Measurements from ENCODE around the gene FGF12. TPM values are rescaled to one million over a fixed set of nuclear protein-coding genes. Genes with fewer than 3 reads are reported as not detected.

Gene FGF12
- polyA plus RNA-seq, 2 of the 4 experiments (the other 2 are of a cell fraction) = 0.63 to 1.1 TPM

GRCh38 chr3:192279664-192280063 is 447.7 kb downstream of the FGF12 start:
- no peak overlapping the region for H3K4me2 ChIP-seq
- DNase-seq (ENCODE audit: low read depth in 1 of 2, low spot score in 1 of 2) = no peak
- H3K4me3 ChIP-seq = no peak overlapping the region
- FAIRE-seq = no peak
- 0% methylated on average over 1 of the region's 1 CpG for WGBS (ENCODE audit: missing lambda C conversion rate)
- no peak overlapping the region for H3K27ac ChIP-seq
- no peaks in the 10 kb centered on the region for H3K4me1 ChIP-seq
- CTCF ChIA-PET = interaction anchor here (0.9 kb wide), 1 partner anchor 9 kb away, joined by 3 read pairs; no protein-coding TSS in a partner anchor
- TF ChIP-seq RNF2 (IDR thresholded peaks at IDR 0.05; ENCODE audit: borderline replicate concordance, low read depth) (no peak), CTCF (IDR thresholded peaks at IDR 0.05) (no peak), REST (IDR thresholded peaks at IDR 0.05) (no peak), PBX3 (IDR thresholded peaks at IDR 0.05) (no peak), GATA3 (IDR thresholded peaks at IDR 0.05; ENCODE audit: borderline replicate concordance) (no peak), HOXB5 (CRISPR knock-in tag; IDR thresholded peaks at IDR 0.05) (no peak), HOXA7 (CRISPR knock-in tag; IDR thresholded peaks at IDR 0.05) (no peak), E2F6 (IDR thresholded peaks at IDR 0.05; ENCODE audit: borderline replicate concordance, low read depth) (no peak), NR3C1 (IDR thresholded peaks at IDR 0.05) (no peak), ELK1 (IDR thresholded peaks at IDR 0.05; ENCODE audit: low read depth, low read length) (no peak), FOSL2 (IDR thresholded peaks at IDR 0.05) (no peak), FOSL2 (CRISPR knock-in tag; IDR thresholded peaks at IDR 0.05) (no peak), NFE2L2 (conservative IDR thresholded peaks at IDR 0.05; ENCODE audit: low read length) (no peak), HES2 (IDR thresholded peaks at IDR 0.05) (no peak), EHMT2 (IDR thresholded peaks at IDR 0.05; ENCODE audit: low read depth) (no peak)
- no peak for ATAC-seq
- POLR2A ChIA-PET = no interaction called here
- H3K9me3 ChIP-seq = no peaks in the 10 kb centered on the region

- FAIRE-seq = no peak
- no peak for TF ChIP-seq NPAS2 (CRISPR knock-in tag; IDR thresholded peaks at IDR 0.05; ENCODE audit: borderline replicate concordance)
- TF ChIP-seq HOXB5 (CRISPR knock-in tag; IDR thresholded peaks at IDR 0.05) = no peak
- TF ChIP-seq ZFP36 (IDR thresholded peaks at IDR 0.05; ENCODE audit: borderline replicate concordance, partially characterized antibody) = no peak
- no peak for TF ChIP-seq FOXS1 (CRISPR knock-in tag; IDR thresholded peaks at IDR 0.05)
- no peak for TF ChIP-seq HDAC2 (IDR thresholded peaks at IDR 0.05)
- no peak for TF ChIP-seq MAZ (IDR thresholded peaks at IDR 0.05; ENCODE audit: borderline replicate concordance, low read depth, low read length)
- TF ChIP-seq CEBPB (IDR thresholded peaks at IDR 0.05) = no peak
- ATAC-seq = no peak
- no peaks in the 10 kb centered on the region for H3K4me1 ChIP-seq
- no peak overlapping the region for H3K4me3 ChIP-seq
- H3K27ac ChIP-seq = no peak overlapping the region
- POLR2A ChIA-PET = no interaction called here
- DNase-seq (ENCODE audit: low read depth in 1 of 2, low spot score in 1 of 2) = no peak
- H3K9me3 ChIP-seq = no peaks in the 10 kb centered on the region
- WGBS (ENCODE audit: missing lambda C conversion rate) = 50% methylated on average over 9 of the region's 9 CpGs
- no peak overlapping the region for H3K4me2 ChIP-seq
- CTCF ChIA-PET = no interaction called here
Measured at GRCh38 chr3:192277477-192277876, 449.9 kb downstream of the FGF12 start.

All from A549 (cell line).